Measurements from ENCODE around the gene SLIT3.

DNA sequence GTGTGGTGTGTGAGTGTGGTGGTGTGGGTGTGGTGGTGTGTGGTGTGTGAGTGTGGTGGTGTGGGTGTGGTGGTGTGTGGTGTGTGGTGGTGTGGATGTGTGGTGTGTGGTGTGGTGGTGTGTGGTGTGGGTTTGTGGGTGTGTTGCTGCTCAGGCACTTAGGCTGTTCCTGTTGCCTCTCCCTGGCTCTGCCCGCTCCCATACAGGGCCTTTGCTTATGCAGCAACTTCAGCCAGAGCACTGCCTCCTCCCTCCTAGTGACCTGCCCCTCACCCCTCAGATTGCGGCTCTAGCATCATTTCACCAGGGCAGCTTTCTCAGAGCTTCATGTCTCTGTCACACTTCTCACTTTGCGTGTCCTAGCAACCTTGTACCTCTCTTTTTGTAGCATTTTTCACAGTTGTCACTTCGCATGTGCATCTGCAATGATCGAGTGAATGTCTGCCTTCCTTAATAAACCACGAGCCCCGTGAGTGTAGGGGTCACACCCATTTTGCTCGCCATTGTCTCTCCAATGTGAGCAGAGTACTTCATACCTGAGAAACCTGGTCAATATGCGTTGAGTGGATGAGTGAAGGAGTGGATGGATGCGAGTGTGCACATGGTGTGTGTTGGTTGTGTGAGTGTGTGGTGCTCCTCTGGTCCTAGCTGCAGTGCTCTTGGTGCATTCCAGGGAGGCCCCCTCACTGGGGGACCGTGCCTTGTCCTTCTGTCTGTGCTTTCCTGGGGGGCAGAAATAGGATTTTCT is 553.9 kb downstream of the SLIT3 start:
- TF ChIP-seq, protein P1, sequence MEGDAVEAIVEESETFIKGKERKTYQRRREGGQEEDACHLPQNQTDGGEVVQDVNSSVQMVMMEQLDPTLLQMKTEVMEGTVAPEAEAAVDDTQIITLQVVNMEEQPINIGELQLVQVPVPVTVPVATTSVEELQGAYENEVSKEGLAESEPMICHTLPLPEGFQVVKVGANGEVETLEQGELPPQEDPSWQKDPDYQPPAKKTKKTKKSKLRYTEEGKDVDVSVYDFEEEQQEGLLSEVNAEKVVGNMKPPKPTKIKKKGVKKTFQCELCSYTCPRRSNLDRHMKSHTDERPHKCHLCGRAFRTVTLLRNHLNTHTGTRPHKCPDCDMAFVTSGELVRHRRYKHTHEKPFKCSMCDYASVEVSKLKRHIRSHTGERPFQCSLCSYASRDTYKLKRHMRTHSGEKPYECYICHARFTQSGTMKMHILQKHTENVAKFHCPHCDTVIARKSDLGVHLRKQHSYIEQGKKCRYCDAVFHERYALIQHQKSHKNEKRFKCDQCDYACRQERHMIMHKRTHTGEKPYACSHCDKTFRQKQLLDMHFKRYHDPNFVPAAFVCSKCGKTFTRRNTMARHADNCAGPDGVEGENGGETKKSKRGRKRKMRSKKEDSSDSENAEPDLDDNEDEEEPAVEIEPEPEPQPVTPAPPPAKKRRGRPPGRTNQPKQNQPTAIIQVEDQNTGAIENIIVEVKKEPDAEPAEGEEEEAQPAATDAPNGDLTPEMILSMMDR (conservative IDR thresholded peaks at IDR 0.05): no peak
- no peak for TF ChIP-seq EZH2 (IDR thresholded peaks at IDR 0.05; ENCODE audit: low read depth)

Measured in PC-9 (cell line).